GM18867 (cell line): ENCODE measurements around the gene TAS2R19.

Source experiments
- ATAC-seq: cut with Tn5 transposase; IDR thresholded peaks from one replicate; pipeline ENCODE4 v1.9.1; 2021; ENCODE audit warnings: mild to moderate bottlenecking, moderate library complexity; ENCODE audit not compliant: unreplicated experiment

TAS2R19 gene

GRCh38 chr12:10994307-10994706 is 28.1 kb downstream of the TAS2R19 start:
- no peak for ATAC-seq

- ATAC-seq = no peak
These were observed 33.3 kb downstream of the TAS2R19 start for GRCh38 chr12:10989107-10989506.

GRCh38 chr12:10986812-10987211 is 35.6 kb downstream of the TAS2R19 start, which contains the start of gene TAS2R50:
Gene TAS2R50, minus strand, starts transcription at chr12:10986912. Its CDS starts 52 bp downstream, at chr12:10986860.
- ATAC-seq = no peak

GRCh38 chr12:10982244-10982643 is 40.2 kb downstream of the TAS2R19 start:
- no peak for ATAC-seq

GRCh38 chr12:10974965-10975364 is 47.5 kb downstream of the TAS2R19 start:
- ATAC-seq = no peak
